Epithelial cell of esophagus (primary cell): ENCODE measurements around the gene VWCE.
A peak's percentile ranks its signal among the peaks of the same experiment; 100 is the strongest.

Source experiments
- DNase-seq: peaks from one replicate; pipeline ENCODE4 v3.0.0; 2010; ENCODE audit warnings: low read depth
- H3K4me3 ChIP-seq: 2 replicates; pipeline ENCODE4 v1.5.1; 2011; ENCODE audit warnings: mild to moderate bottlenecking, low read length, control low read depth
- CTCF ChIP-seq: IDR thresholded peaks from 2 replicates; pipeline ENCODE4 v1.5.1; 2011; ENCODE audit warnings: low read depth, mild to moderate bottlenecking, low read length, control low read depth, inconsistent platforms; ENCODE audit not compliant: insufficient read depth; ENCODE audit errors: missing control alignments

VWCE gene

GRCh38 chr11:61327669-61328071 lies 32.6 kb upstream of the VWCE start:
- no peak overlapping the region for H3K4me3 ChIP-seq
- no peak for DNase-seq
- TF ChIP-seq CTCF = no peak

DNA sequence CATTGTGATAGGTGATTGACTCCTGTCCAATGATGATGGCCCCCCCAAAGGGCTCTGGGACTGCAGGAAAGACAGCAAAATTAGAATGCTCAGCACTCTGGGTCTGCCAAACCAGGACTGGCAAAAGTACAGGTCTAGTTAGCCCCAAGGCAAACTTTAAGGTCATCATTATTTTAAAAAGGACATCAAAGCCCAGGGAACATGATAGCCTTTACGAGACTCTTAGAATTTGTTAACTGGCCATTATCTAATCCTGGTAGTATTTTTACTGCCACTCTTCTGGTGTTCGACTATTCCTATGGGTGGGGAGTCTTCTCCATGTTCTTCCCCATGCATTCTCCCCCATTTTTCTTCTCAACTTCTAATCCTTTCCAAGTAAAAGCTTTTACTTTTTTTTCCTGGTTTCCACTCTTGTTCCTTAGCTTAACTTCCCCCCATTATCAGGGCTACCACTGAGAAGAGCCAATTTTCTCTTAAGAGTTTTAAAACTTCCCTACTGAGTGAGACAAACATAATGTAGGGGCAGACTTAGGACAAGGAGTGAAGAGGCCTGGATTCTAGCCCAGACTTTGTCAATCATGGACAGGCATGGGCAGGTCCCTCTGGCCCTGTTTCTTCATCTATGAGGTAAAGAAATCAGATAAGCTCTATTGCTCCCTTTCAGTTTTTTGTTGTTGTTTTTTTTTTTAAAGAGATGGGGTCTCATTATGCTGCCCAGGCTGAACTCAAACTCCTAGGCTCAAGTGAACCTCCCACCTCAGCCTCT lies 30.7 kb upstream of the VWCE start:
- peak; percentile 88 for DNase-seq
- TF ChIP-seq CTCF = no peak
- no peak overlapping the region for H3K4me3 ChIP-seq

DNA sequence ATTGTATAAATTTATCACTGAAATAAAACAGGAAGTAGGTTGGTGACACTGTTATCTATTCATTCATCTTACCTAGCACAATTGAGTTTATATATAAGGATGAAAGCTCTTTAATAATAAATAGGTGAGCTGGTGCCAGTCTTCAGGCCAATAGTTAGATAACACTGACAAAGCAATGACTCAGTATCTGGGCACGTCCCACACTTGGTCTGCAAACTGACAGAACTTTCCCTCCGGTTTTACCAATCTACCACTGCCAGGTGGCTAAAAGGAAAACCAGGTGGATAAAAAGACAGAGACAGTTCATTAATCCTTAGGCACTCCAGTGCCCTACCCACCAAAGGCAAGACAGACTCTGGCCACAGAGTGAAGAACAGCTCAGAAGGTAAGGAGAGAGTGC lies 20.1 kb upstream of the VWCE start:
- peak; percentile 41 for DNase-seq
- no peak for TF ChIP-seq CTCF
- H3K4me3 ChIP-seq = no peak overlapping the region

- DNase-seq = no peak
- no peak for TF ChIP-seq CTCF
- no peak overlapping the region for H3K4me3 ChIP-seq
These were observed 15.6 kb upstream of the VWCE start for GRCh38 chr11:61310749-61311148.

GRCh38 chr11:61309739-61310138 lies 14.6 kb upstream of the VWCE start:
- no peak for DNase-seq
- no peak overlapping the region for H3K4me3 ChIP-seq
- TF ChIP-seq CTCF = no peak

- no peak for TF ChIP-seq CTCF
- H3K4me3 ChIP-seq = no peak overlapping the region
- no peak for DNase-seq
These were observed 14.0 kb upstream of the VWCE start for GRCh38 chr11:61309141-61309540.

DNA sequence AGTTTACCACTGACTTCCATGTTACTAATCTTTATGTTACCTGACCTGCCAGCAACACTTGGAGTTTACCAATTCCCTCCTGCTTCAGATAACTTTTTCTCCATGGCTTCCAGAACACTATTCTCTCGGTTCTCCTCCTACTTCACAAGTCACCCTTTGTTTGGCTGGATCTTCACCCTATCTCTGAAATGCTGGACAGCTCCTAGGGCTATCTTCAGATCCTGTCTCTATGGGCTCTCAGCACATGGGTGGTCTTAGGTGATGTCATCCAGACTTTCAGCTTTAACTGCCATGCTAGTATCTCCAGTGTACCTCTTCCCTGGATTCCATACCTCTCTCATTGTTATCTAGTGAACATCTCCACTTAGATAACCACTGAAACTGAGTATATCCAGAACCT lies 12.2 kb upstream of the VWCE start:
- DNase-seq = no peak
- no peak for TF ChIP-seq CTCF
- no peak overlapping the region for H3K4me3 ChIP-seq
